ENCODE data around the gene EGFLAM.

GRCh38 chr5:38245307-38245706 lies 13.1 kb upstream of the EGFLAM start:
- TF ChIP-seq CTCF (IDR thresholded peaks at IDR 0.05), result no peak
- no peak for TF ChIP-seq POLR2A (IDR thresholded peaks at IDR 0.05; ENCODE audit: low read depth)

Data from esophagus muscularis mucosa (tissue), 3 donors.